T follicular helper cell (primary cell): ENCODE results near the gene GHRL.

Experiments used
- DNase-seq: peaks from one replicate; pipeline ENCODE4 v3.0.0-alpha.2; 2020; ENCODE audit warnings: low read depth
- total RNA-seq, 2 experiments: gene quantifications; one replicate each; lab custom pipeline; 2026; lab: John Stamatoyannopoulos, UW

Gene GHRL, protein sequence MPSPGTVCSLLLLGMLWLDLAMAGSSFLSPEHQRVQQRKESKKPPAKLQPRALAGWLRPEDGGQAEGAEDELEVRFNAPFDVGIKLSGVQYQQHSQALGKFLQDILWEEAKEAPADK
- 0.39 to 0.48 reads per million in 2 experiments for total RNA-seq

DNA sequence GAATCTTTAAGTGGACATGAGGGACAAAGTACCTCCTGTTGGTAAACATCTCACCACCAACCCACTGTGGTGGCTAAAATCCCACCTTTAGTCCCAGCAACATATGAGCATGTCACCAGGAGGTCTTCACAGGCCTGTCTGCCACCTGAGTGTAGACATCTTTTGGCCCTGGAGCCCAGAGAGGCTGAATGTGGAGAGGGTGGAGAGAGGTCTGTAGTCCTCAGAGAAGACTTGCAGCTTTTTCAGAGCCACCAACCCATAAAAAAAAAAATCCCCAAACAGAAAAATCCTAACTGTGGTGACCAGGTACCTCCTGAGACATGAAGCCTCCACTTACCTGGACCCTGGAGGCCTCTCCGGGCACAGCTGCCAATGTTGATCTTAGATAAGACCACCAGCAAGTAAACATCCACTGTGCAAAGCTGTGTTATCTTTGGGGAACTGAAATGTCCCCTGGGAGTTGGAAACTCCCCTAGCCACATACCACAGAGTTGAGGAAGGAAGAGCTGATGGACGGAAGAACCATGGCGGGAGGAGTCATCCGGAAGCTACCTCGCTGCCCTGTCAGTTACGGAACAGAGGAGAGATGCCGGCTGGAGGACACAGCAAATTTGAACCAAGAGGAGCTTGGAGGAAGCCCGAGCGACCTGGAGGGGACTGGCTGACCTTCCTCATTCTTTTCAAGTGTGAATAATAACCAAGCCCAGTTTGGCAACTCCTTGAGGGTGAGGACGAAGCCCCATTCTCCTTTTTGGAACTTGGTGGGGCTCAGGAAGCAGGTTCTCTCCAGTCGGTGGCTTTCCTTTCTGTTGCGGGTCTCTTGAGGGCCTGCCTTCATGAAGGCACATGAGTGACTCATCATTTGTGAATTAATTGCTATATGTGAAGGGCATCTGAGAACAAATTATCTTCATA lies at the start of gene GHRL:
GHRL (minus strand) TSS at position 443 of the 915 bp plus-strand sequence. CDS start 2,767 bp downstream, outside the sequence.
- DNase-seq = no peak

DNA sequence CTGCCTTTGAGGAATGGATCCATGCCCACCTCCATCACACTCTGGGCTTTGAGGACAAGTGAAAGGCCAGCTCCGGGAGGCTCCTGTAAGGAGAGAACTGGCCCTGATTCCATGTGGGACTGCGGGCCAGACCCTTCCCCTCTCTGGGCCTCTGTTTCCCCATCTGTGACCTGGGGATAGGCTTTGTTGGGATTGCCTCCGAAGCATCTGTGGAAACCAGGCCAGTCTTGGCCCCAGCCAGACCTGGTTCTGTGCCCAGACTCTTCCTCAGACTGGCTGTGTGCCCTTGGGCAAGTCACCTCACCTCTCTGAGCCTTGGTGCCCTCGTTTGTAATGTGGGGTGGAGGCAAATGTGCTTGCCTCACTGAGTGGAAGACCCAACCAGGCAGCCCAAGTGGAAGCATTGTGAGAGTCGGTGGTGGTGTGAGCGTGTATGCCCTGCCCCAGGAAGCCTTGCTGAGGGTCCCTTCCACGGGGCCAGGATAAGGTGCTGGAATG lies 49.2 kb upstream of the GHRL start:
- no peak for DNase-seq

DNA sequence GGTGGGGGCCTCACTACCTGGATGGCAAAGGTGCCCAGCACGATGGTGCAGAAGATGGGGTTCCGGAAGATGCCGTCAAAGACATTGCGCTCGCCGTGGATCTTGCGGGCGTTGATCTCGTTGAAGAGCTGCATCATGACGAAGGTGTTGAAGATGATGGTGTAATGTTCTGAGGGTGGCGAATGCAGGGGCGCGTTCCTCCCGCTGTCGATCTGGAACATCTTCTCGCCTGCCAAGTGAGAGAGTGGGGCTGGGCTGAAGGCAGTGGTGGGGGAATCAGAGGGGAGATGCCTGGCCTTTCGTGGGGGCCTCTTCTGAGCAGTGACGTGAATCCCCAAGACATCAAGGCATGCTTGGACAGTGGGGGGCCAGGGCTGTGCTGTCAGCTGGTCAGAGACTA lies 47.7 kb upstream of the GHRL start:
- no peak for DNase-seq

DNA sequence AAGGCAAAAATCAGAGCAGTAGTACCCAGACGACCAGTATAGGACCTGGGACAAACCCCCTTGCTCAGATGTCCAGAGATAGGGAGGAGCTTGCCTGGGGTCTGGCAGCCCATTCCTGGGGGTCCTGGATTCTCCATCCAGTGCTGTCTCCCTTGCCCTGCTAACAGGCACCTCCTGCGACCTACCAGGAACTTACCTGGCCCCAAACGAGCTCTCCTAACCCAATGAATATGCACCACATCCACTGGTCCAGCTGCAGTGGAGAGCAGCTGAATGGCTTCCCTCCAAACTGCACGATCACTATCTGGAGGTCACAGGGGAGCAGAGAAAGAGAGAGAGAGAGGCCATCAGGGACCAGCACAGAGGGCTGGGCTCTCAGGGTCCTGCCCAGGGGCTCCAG lies 47.3 kb upstream of the GHRL start:
- DNase-seq = no peak

DNA sequence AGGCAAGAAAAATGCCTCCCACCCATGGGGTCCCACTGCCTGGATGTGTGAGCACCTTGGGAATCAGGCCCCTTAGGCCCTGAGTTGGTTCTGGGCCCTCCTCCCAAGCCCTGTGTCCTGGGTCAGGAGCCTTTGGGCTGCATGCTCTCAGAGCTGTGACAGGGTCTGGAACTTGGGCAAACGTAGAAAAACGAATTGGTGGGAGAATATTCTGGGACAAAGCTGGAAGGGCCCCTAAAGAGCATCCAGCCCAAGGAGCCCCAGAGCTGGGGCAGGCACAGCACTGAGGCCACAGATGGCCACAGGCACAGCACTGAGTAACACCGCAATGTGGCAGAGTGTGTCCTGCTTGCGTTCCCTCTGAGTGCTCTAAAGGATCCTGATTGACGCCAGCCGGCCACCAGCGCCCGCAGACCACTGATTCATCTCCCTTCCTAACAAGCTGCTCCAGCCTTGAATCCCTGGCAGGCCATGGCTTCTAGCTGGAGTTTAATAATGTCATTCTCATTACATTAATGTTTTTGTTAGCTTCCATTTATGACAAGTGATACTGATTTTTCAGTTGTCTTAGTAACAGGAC lies 46.7 kb upstream of the GHRL start:
- DNase-seq = no peak

DNA sequence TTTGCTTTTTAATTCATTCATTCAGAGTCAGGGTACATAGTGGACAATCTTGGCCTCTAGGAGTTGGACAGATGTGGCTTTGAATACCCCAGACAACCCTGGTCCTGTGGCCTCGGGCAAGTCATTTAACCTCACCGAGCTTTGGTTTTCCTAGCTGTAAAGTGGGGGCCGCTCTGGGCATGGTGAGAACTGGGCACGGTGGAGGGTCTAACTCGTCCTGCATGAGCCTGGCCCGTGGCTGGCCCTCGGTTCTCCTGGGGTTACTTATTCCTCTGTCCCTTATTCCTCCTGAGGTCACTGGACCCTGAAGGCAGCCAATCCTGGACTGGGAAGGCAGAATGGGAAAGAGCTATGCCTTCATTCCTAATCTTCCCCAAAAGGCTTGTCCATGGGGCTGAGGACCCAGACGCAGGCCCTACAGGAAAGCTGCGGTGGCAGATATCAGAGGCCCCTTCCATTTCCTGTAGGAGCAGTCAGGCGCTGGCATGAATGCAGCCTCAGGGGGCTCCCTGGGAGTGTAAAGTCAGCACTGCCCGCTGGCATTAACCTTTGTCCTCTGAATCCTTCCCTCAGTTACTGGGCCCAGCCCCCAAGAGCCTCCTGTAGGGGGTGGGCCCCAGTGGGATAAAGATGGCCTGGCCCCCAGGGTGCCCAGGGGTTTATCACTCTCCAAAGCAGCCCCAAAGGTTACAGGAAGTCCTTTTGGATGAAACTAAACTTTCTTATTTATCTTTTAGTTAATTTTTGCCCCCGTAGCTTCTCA lies 46.0 kb upstream of the GHRL start:
- no peak for DNase-seq

DNA sequence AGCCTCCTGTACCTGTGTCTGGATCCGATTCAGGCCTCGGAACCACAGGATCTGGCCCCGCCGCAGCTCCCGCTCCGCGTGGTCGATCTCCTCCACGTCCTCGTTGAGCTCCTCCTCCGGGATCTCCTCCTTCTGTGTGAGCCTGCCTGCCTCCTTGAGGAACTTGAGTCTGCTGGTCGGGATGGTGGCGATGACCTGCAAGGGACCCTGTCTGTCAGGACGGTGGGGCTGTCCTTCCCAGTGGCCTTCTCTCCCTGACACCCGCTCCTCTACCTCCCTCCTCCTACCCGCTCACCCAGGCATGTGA lies 45.4 kb upstream of the GHRL start:
- DNase-seq = no peak

DNA sequence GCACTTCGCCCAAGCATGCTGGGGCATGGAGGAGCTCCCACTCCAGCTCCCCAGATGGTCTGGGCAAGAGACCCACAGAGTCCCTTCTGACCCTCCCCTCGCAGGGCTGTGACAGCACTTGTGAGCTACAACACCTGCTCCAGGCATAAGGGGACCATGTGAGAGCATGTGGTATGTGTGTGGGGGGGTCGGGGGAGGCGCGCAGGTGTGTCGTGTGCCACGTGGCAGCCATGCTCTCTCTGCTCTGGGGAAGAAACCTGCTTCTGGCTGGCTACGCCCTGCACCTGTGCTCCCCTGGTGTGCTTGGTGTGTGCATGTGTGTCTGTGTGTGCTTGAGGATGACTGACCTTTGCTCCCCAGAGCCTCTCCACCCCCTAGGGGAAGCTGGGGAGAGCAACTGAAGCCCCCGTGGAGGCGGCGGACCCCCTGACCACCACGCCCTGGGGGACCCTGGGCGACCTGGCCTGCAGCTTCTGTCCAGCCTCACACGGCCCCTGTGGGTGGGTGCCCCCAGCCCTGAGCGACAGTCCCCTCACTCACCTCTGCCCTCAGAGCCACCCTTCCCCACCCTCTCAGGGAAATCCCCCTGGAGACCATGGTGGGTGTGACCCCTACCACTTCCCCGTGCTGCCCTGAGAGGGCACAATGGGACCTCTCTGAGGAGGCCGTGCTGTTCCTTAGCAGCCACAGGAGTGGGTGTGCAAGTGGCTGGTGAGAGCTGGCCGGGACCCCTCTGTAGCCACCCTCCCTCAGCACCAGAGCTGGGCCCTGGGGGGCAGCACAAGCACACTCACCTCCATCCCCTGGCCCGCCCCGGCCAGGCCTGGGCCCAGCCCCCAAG lies 44.8 kb upstream of the GHRL start:
- DNase-seq = no peak

DNA sequence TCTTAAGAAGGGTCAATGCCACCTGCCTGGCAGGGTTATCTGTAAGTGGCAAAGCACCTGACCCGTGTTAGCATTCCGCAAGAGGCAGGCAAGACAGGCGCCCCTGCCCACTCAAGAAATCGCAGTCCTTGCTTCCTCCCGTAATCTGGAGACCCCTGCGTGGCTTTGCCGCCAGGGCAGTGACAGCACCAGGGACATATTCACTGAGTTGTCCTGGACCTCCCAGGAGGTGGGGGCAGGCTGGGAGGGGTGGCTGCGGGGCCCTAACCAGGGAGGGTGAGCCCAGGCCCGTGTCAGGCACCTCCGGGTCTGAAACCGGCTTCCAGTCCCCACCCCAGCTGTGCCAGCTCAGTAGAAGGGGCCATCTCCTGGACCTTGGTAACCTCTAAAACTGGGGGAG lies 44.0 kb upstream of the GHRL start:
- DNase-seq = no peak

DNA sequence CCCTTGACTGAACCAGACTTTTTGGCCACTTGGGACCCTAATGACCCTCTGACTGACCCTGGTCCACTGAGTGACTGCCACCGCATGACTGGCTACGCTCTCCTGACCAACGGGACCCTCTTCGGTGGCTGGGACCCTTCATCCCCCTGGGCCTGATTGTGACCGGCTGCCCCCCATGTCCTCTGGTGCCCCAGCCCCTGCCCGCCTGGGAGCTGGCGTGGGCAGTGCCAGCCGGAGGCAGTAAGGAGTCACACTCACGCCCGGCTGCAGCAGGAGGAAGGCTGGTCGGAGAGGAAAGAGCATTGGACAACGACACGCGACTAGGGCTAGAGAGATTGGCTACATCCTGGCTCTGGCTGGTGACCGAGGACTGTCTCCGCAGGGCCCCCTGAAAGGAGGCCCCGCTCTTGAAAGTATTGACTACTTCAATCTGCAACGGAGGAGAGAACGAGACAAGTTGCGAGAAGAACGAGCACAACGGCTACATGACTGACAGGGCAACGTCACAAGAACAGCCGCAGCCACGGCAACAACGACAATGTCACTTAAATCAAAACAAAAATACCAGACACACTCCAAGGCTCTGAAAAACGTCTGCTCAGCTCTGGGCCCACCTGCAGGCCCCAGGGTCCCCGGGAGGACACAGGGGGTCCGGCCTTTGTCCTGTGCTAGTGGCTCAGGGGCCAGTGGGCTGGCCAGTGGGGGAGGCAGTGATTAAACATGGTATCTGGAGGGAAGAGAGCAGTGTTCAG lies 43.3 kb upstream of the GHRL start:
- no peak for DNase-seq

DNA sequence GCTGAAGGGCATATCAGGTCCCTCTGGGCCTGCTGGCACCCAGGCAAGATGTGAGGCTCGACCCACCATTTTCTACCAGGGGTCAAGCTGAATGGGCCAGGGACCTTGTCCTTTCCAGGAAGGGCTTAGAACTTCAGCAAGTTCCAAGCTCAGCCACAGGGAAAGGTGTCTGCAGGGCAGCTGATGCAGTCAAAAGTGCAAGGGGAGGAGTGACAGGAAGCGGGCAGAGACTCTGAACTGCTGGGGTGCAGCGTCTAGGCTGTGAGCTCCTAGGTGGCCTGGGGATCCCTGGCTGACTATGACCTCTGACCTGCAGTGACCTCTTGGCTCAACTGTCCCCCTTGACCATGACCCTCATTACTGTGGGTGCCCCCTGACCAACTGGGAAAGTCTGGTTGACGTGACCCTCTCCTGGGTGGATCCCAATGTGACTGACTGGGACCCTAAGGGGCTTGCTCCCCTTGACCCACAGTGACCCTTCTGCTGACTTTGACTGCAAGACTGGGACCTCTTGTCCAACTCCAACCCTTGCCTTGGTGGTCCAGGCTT lies 42.5 kb upstream of the GHRL start:
- DNase-seq = no peak

DNA sequence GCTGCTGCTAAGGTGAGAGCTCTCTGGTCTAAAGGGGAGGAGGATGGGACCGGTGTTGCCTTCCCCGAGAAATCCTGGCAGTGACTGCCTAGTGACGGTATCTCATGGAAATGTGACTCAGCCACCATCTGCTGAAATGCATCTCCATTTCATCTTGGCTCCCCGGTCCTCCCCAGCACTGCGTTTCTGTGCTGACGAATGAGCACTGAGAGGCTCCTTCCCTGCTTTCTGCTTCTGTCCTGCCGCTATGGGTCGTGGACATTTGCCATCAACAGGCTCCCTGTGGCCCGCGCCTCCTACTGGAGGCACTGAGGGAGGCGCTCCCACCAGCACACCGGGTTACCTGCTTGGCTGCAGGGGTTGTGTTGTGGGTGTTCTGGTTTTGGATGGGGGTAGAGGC lies 41.7 kb upstream of the GHRL start:
- no peak for DNase-seq

DNA sequence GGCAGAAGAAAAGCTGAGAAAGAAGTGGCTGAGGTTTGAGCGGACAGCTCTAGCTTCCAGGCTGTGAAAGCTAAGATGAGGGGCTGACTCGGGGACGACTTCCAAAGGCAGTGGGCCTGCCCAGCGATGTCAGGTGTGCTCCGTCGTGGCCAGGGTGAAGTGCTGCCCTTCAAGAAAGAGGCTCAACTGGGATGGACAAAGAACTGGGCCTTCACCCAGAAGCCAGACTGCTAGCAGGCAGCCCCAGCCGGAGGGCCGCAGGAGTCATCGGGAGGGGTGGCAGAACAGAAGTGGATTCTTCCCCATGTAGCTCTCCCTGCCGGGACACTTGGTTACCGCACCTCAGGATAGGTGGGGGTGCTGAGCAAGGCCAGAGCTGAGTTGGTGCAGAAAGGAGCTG lies 41.3 kb upstream of the GHRL start:
- no peak for DNase-seq

DNA sequence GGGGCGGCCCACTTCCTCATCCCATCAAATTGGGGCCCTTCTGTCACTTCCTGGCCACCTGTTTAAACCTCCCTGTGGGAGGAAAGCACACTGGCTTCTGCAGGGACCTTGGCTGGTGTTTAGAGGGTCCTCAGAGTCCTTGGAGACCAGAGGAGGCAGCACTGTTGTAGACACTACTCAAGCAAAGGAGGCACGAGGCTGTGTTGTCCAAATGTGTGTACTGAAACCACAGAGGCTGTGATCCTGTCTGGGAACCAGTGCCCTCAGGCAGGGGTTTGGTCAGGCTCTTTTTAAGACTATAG lies 40.6 kb upstream of the GHRL start:
- DNase-seq = no peak

DNA sequence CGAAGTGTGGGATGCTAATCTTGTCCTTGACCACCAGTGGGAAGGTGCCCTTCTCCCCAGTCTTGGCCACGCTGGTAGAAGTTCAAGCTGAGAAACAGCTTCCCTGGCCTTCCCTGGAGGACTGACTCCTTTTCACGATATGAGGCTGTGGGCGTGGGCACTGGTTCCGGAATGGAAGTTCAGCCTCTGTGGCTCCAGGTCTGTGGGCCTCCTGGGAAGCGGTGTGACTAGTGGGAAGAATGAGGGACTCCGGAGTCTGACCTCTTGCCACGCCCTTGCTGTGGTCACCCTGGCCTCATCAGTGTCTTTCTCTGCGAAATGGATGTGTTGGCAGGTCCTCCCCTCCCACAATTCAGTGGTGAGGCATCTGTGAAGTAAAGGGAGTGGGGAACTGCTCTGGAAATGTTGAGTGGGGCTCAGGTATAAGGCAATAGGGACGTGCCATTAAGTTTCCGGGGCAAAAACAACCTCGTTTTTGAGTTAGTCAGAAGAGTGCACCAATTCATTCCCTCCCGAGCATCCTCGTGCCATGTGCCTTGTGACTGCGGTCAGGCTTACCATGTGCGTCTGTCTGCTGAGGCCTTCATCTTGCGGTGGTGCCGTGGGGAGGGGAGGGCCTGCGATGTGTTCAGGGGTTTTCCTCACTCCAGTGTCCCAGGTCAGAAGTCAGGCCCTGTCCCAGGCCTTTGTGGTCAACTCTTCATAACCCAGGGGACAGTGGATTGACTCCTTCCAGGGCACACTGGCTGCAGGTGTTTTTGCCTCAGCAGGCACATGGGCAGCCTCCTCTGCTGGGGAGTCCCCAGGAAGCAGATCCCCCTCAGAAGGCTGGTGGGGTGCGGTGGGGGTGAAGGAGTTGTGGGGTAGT lies 40.0 kb upstream of the GHRL start:
- DNase-seq = no peak

DNA sequence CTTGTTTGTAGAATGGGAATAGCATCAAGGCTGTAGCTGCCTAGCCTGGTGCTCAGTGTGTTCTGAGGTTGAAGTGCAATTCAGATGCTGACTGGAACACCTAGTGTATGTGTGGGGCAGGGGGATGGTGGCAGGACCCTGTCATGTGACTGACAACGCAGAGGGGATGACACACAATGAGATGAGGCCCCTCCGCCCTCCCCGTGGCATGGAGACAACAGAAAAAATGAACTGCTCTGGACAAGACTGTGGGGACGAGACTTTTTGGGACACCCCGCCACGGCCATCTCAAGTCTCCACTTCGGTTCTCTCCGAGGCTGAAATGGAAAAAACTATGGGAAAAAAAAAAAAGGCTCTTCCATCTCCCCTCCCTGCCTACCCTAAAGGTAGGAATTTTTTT lies 38.6 kb upstream of the GHRL start:
- no peak for DNase-seq

DNA sequence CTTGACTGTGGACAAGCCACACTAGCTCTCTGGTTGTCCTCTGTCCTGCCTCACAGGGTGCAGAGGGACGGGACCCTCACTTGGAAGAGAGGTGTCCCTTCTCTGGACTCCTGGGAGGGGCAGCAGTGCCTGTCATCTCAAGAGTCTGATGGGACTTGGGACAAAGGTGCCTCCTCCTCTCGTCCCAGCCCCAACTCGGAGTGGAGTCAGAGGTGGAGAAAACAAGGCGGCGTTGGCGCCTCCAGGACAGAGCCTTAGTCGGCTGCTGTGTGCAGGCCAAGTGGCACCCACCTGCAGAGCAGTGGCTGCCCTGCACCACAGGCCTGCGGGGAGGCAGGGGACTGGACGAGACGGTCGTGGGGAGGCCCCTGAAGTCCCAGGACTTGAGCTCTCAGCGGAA lies 37.6 kb upstream of the GHRL start:
- no peak for DNase-seq

DNA sequence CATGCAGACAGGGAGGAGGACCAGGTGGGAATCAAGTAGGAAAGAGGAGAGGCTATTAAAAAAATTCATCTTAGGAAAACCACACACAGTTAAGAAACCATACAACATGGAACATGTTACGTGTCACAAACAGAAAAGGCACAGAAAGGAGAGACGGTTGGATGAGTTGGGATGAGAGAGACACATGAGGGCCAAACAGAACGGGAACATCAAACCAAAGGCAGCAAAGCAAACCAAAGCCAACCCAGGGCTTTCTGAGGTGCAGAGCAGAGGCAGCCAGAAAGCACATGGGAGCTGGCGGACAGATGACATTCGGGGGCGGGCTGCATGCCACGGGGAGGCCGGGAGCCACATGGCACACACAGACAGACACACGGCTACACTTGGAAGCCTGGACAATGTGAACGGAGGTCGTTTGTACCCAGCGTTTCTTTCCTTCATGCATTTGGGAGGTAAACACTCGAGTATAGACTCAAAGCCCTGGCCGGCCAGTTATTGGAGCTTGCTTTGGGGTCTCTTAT lies 36.8 kb upstream of the GHRL start:
- DNase-seq = no peak

DNA sequence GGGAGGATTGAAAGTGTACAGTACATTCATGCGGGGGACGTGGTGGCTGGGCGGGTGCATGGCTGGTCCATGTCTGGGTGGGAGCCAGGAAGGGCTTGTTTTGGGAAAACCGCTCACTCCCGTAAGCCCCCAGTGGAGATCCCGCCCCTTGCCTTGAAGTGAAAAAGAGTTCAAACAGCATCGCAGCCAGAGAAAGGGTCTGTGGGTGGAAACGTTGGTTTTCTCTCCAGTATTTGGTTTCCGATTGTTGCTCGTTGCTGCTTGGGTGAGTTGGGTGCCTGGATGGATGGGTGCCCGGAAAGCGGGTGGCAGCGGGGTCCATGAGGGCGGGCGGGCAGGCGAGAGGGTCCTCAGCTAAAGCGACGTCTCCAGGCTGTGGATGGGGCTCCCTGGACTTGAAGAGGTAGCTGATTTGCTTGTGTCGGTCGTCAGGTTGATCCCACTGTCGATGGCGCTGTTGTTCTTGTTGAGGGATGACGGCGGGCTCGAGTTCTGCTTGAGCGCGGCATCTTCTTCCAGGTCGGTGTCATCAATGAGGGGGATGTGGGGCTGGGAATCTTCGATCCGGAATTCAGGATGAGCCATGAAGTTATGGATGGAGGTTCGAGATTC lies 35.8 kb upstream of the GHRL start:
- DNase-seq = no peak
